HCT116 (cell line): ENCODE measurements around the gene AAR2. TPM values are rescaled to one million over a fixed set of nuclear protein-coding genes. Genes with fewer than 3 reads are reported as not detected.

Experiments used
- ATAC-seq: fragments of 200-7000 bp; cut with Tn5 transposase; 2 replicates; pipeline ENCODE4 v1.9.1; 2020; ENCODE audit warnings: mild to moderate bottlenecking, moderate library complexity
- BruUV-seq: library from RNA; stranded (reverse); fragments of 400-500 nt; replicated peaks from 2 replicates; lab custom pipeline; 2021; lab: Mats Ljungman, UMichigan
- CTCF ChIA-PET: fragments of 300-600 bp; sonication (Branson Sonifier 250); formaldehyde crosslinking; loops from one replicate; lab custom pipeline; 2021; ENCODE audit warnings: antibody characterized with exemption; lab: Charles Lee
- POLR2A ChIA-PET: fragments of 300-600, 350-600 bp; sonication (Branson Sonifier 250); formaldehyde crosslinking; loops from one replicate; lab custom pipeline; 2021; ENCODE audit warnings: antibody characterized with exemption; lab: Charles Lee
- RAD21 ChIA-PET, 2 experiments: fragments of 300-600 bp; sonication (Branson Sonifier 250); formaldehyde crosslinking; loops; one replicate each; lab custom pipeline; 2023; ENCODE audit warnings: low total read pairs in 2 of 2; ENCODE audit not compliant: uncharacterized antibody in 2 of 2, unreplicated experiment in 2 of 2, low non-redundant PET in 1 of 2; lab: Charles Lee
- DNase-seq: peaks from one replicate; pipeline ENCODE4 v3.0.0-alpha.2; 2010; ENCODE audit warnings: low read depth, low spot score
- H2AFZ ChIP-seq: fragments of 200-600 bp; shearing (Covaris generic), sonication (generic); 2 replicates; pipeline ENCODE4 v1.6.1; 2017; ENCODE audit warnings: low read depth, mixed run types, mixed read lengths, antibody characterized with exemption, low read length; ENCODE audit not compliant: poor library complexity, severe bottlenecking
- H3K27ac ChIP-seq: 2 replicates; pipeline ENCODE4 v1.5.1; 2012; ENCODE audit warnings: low read depth, low read length
- H3K27me3 ChIP-seq: fragments of 200-600 bp; sonication (generic); 2 replicates; pipeline ENCODE4 v1.6.1; 2016; ENCODE audit warnings: mixed run types, low read length, mixed read lengths; ENCODE audit not compliant: insufficient read depth
- H3K36me3 ChIP-seq, 2 experiments: fragments of 200-500 bp in 1 of 2; fragments of 200-600 bp in 1 of 2; sonication (Bioruptor generic) in 1 of 2; sonication (generic) in 1 of 2; 2 replicates each; pipeline versions ENCODE4 v1.5.1 to v1.6.1; 2014 to 2016; ENCODE audit warnings: low read length in 2 of 2, inconsistent platforms in 1 of 2, mixed read lengths in 1 of 2, mixed run types in 1 of 2; ENCODE audit not compliant: insufficient read depth in 2 of 2, control insufficient read depth in 1 of 2
- H3K4me1 ChIP-seq, 2 experiments: fragments of 200-600 bp in 1 of 2; sonication (generic) in 1 of 2; 2 replicates each; pipeline versions ENCODE4 v1.5.1 to v1.6.1; 2012 to 2017; ENCODE audit warnings: low read length in 2 of 2, inconsistent platforms in 1 of 2, mild to moderate bottlenecking in 1 of 2, mixed read lengths in 1 of 2, mixed run types in 1 of 2, moderate library complexity in 1 of 2; ENCODE audit not compliant: insufficient read depth in 2 of 2, control insufficient read depth in 1 of 2
- H3K4me2 ChIP-seq: fragments of 200-600 bp; sonication (generic); 2 replicates; pipeline ENCODE4 v1.6.1; 2017; ENCODE audit warnings: mixed run types, low read length, mixed read lengths
- H3K4me3 ChIP-seq, 2 experiments: fragments of 200-600 bp in 1 of 2; sonication (generic) in 1 of 2; replicated peaks in 1 of 2; 2 replicates each; pipeline ENCODE4 v1.5.1; 2011 to 2016; ENCODE audit warnings: low read length in 2 of 2, control low read depth in 1 of 2, low read depth in 1 of 2, mild to moderate bottlenecking in 1 of 2, mixed read lengths in 1 of 2, mixed run types in 1 of 2
- H3K79me2 ChIP-seq: fragments of 200-600 bp; sonication (generic); 2 replicates; pipeline ENCODE4 v1.6.1; 2017; ENCODE audit warnings: mild to moderate bottlenecking, mixed run types, low read length, moderate library complexity, mixed read lengths; ENCODE audit not compliant: insufficient read depth
- H3K9ac ChIP-seq: fragments of 200-600 bp; sonication (generic); 2 replicates; pipeline ENCODE4 v1.6.1; 2016; ENCODE audit warnings: low read length, mixed read lengths
- H3K9me2 ChIP-seq: fragments of 200-600 bp; sonication (generic), shearing (Covaris generic); 2 replicates; pipeline ENCODE4 v1.6.1; 2017; ENCODE audit warnings: mixed run types, mild to moderate bottlenecking, moderate library complexity; ENCODE audit not compliant: insufficient read depth
- H3K9me3 ChIP-seq, 2 experiments: fragments of 200-500 bp in 1 of 2; fragments of 200-600 bp in 1 of 2; sonication (Bioruptor generic) in 1 of 2; sonication (generic) in 1 of 2; 2 replicates each; pipeline ENCODE4 v1.6.1; 2014 to 2017; ENCODE audit warnings: low read length in 2 of 2, mixed read lengths in 2 of 2, inconsistent platforms in 1 of 2, low read depth in 1 of 2, mild to moderate bottlenecking in 1 of 2, mixed run types in 1 of 2, moderate library complexity in 1 of 2; ENCODE audit not compliant: control insufficient read depth in 1 of 2, insufficient read depth in 1 of 2
- H4K20me1 ChIP-seq: fragments of 200-600 bp; sonication (generic), shearing (Covaris generic); 2 replicates; pipeline ENCODE4 v1.6.1; 2017; ENCODE audit warnings: mixed run types, mild to moderate bottlenecking, moderate library complexity; ENCODE audit not compliant: insufficient read depth
- CBX3 ChIP-seq: IDR thresholded peaks from 2 replicates; pipeline ENCODE4 v1.6.1; 2012; ENCODE audit warnings: low read depth
- CEBPB ChIP-seq: IDR thresholded peaks from 2 replicates; pipeline ENCODE4 v1.6.1; 2012; ENCODE audit warnings: low read depth
- EGR1 ChIP-seq: IDR thresholded peaks from 2 replicates; pipeline ENCODE4 v1.6.1; 2012; ENCODE audit warnings: low read depth
- EZH2 ChIP-seq: fragments of 200-600 bp; sonication (generic); IDR thresholded peaks from 2 replicates; pipeline ENCODE4 v1.6.1; 2017; ENCODE audit warnings: antibody characterized with exemption, mixed run types
- EZH2phosphoT487 ChIP-seq: fragments of 200-600 bp; IDR thresholded peaks from 2 replicates; pipeline ENCODE4 v1.6.1; 2018; ENCODE audit warnings: antibody characterized with exemption, borderline replicate concordance
- FOSL1 ChIP-seq: IDR thresholded peaks from 2 replicates; pipeline ENCODE4 v1.6.1; 2012; ENCODE audit warnings: low read depth
- JUND ChIP-seq: IDR thresholded peaks from 2 replicates; pipeline ENCODE4 v1.6.1; 2012
- POLR2A ChIP-seq: IDR thresholded peaks from 2 replicates; pipeline ENCODE4 v1.7.0; 2011; ENCODE audit warnings: borderline replicate concordance; ENCODE audit not compliant: insufficient read depth, insufficient read length; ENCODE audit errors: extremely low read depth
- SRF ChIP-seq: IDR thresholded peaks from 2 replicates; pipeline ENCODE4 v1.6.1; 2012; ENCODE audit warnings: low read depth
- TCF7L2 ChIP-seq: IDR thresholded peaks from 2 replicates; pipeline ENCODE4 v1.7.0; 2011; ENCODE audit warnings: borderline replicate concordance, inconsistent platforms; ENCODE audit not compliant: insufficient read depth, insufficient read length; ENCODE audit errors: extremely low read depth
- YY1 ChIP-seq: IDR thresholded peaks from 2 replicates; pipeline ENCODE4 v1.6.1; 2011; ENCODE audit warnings: low read length, low read depth, moderate library complexity, mild to moderate bottlenecking; ENCODE audit not compliant: insufficient replicate concordance; ENCODE audit errors: extremely low read depth
- ZFX ChIP-seq: fragments of 450-650 bp; IDR thresholded peaks from 2 replicates; pipeline ENCODE4 v1.6.1; 2017
- ZNF274 ChIP-seq: fragments of 200-500 bp; sonication (Bioruptor generic); IDR thresholded peaks from 2 replicates; pipeline ENCODE4 v1.6.1; 2014; ENCODE audit warnings: mild to moderate bottlenecking, low read depth, low read length, inconsistent platforms
- intact Hi-C: fragments of 100-400 bp; cut with micrococcal nuclease; formaldehyde crosslinking; loops from 2 replicates; pipeline ENCODE4 v1.10.0; 2022
- total RNA-seq: library from RNA; stranded (reverse); gene quantifications from one replicate; pipeline ENCODE4 v1.2.1, GENCODE V29; 2021; ENCODE audit not compliant: unreplicated experiment
- TF ChIP-seq, protein P1 (sequence below): IDR thresholded peaks from 2 replicates; pipeline ENCODE4 v1.6.1; 2012
- TF ChIP-seq, protein P2 (sequence below): IDR thresholded peaks from 2 replicates; pipeline ENCODE4 v1.6.1; 2012
- TF ChIP-seq, protein P3 (sequence below), 3 experiments: fragments of 200-600 bp in 1 of 3; sonication (generic) in 1 of 3; IDR thresholded peaks in 2 of 3; conservative IDR thresholded peaks in 1 of 3; 2 replicates each; pipeline ENCODE4 v1.5.1; 2012 to 2017; ENCODE audit warnings: low read depth in 2 of 3, low read length in 2 of 3, antibody characterized with exemption in 1 of 3, borderline replicate concordance in 1 of 3, control low read depth in 1 of 3, mild to moderate bottlenecking in 1 of 3, mixed read lengths in 1 of 3, mixed run types in 1 of 3, moderate library complexity in 1 of 3; ENCODE audit not compliant: insufficient read depth in 1 of 3

The AAR2 gene
- total RNA-seq, 1 experiment from 2014 or later, result 23.3 TPM

DNA sequence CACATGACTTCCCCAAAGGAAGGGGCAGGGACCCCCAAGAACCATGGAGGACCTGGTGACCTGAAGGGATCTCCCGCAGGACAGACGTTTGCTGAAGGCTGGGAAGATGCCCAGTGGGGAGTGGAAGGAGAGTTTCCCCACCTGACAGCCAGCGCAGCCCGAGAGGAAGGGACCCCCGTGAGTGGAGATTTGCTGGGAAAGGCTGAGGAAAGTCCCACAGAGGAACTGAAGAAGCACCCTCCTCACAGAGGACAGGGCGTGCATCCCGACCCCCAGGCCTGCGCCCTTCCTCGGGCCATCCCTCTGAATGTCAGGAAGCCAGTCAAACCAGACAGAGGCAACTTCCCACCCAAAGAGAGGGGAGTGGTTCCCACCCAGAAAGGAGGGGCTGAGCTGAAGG is 29.6 kb upstream of the AAR2 start:
- RAD21 ChIA-PET, result no interaction called here
- CTCF ChIA-PET, result interaction anchor here (0.7 kb wide), 1 partner anchor 68 kb away, joined by 3 read pairs; no protein-coding TSS in a partner anchor
- Histone ChIP-seq H3K4me3 (no peak overlapping the region), H3K79me2 (no peaks in the 10 kb centered on the region), H4K20me1 (no peaks in the 10 kb centered on the region), H3K27me3 (no peaks in the 10 kb centered on the region), H3K9me3 (no peaks in the 10 kb centered on the region), H3K36me3 (no peaks in the 10 kb centered on the region), H3K27ac (no peak overlapping the region), H3K4me1 (no peaks in the 10 kb centered on the region), H3K9ac (no peak overlapping the region), H3K4me2 (no peak overlapping the region), H2AFZ (no peak overlapping the region), H3K9me2 (no peaks in the 10 kb centered on the region)
- POLR2A ChIA-PET, result no interaction called here
- intact Hi-C loops, result no loop called here
- no TSS peak for BruUV-seq
- DNase-seq, result no peak
- ATAC-seq, result no peak
- TF ChIP-seq YY1 (no peak), FOSL1 (no peak), ZNF274 (no peak), JUND (no peak), TCF7L2 (no peak), POLR2A (no peak), EGR1 (no peak), CEBPB (no peak), EZH2phosphoT487 (no peak), ZFX (no peak), CBX3 (no peak), EZH2 (no peak), SRF (no peak)
- TF ChIP-seq, protein P1, sequence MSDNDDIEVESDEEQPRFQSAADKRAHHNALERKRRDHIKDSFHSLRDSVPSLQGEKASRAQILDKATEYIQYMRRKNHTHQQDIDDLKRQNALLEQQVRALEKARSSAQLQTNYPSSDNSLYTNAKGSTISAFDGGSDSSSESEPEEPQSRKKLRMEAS, result no peak
- TF ChIP-seq, protein P2, sequence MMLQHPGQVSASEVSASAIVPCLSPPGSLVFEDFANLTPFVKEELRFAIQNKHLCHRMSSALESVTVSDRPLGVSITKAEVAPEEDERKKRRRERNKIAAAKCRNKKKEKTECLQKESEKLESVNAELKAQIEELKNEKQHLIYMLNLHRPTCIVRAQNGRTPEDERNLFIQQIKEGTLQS, result no peak
- TF ChIP-seq, protein P3, sequence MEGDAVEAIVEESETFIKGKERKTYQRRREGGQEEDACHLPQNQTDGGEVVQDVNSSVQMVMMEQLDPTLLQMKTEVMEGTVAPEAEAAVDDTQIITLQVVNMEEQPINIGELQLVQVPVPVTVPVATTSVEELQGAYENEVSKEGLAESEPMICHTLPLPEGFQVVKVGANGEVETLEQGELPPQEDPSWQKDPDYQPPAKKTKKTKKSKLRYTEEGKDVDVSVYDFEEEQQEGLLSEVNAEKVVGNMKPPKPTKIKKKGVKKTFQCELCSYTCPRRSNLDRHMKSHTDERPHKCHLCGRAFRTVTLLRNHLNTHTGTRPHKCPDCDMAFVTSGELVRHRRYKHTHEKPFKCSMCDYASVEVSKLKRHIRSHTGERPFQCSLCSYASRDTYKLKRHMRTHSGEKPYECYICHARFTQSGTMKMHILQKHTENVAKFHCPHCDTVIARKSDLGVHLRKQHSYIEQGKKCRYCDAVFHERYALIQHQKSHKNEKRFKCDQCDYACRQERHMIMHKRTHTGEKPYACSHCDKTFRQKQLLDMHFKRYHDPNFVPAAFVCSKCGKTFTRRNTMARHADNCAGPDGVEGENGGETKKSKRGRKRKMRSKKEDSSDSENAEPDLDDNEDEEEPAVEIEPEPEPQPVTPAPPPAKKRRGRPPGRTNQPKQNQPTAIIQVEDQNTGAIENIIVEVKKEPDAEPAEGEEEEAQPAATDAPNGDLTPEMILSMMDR (IDR thresholded peaks at IDR 0.05 in 2 of 3, conservative IDR thresholded peaks at IDR 0.05 in 1 of 3; ENCODE audit: borderline replicate concordance in 1 of 3, insufficient read depth in 1 of 3, low read depth in 2 of 3, low read length in 2 of 3), result no peak
